Common myeloid progenitor, CD34-positive (primary cell): ENCODE measurements around the gene NAA38.

ENCODE experiments used
- CTCF ChIA-PET: fragments of 350-600 bp; sonication (Branson Sonifier 250); formaldehyde crosslinking; loops from one replicate; lab custom pipeline; 2021; ENCODE audit warnings: antibody characterized with exemption; lab: Charles Lee
- POLR2A ChIA-PET: fragments of 350-600 bp; sonication (Branson Sonifier 250); formaldehyde crosslinking; loops from one replicate; lab custom pipeline; 2021; ENCODE audit warnings: antibody characterized with exemption; lab: Charles Lee
- DNase-seq, 3 donors: peaks; one replicate each; pipeline versions ENCODE4 v3.0.0 to v3.0.0-alpha.2; 2013
- H3K27ac ChIP-seq, 2 experiments: 1 replicate in 1 of 2; 2 replicates in 1 of 2; pipeline ENCODE4 v1.7.0; 2013; ENCODE audit warnings: inconsistent platforms in 2 of 2, low read length in 2 of 2, mild to moderate bottlenecking in 2 of 2, low read depth in 1 of 2, moderate library complexity in 1 of 2; ENCODE audit not compliant: severe bottlenecking in 2 of 2, insufficient read depth in 1 of 2, poor library complexity in 1 of 2
- H3K27me3 ChIP-seq, 5 experiments: replicated peaks in 2 of 5; 1 replicate in 3 of 5; 2 replicates in 2 of 5; pipeline versions ENCODE4 v1.6.1 to v1.7.0; 2013; ENCODE audit warnings: low read length in 4 of 5, mild to moderate bottlenecking in 2 of 5, moderate library complexity in 2 of 5, inconsistent platforms in 1 of 5; ENCODE audit not compliant: insufficient read depth in 5 of 5, control insufficient read depth in 4 of 5
- H3K36me3 ChIP-seq, 4 experiments: 1 replicate in 2 of 4; 2 replicates in 2 of 4; pipeline versions ENCODE4 v1.6.1 to v1.7.0; 2013; ENCODE audit warnings: low read length in 3 of 4, control low read depth in 1 of 4, mild to moderate bottlenecking in 1 of 4; ENCODE audit not compliant: control insufficient read depth in 4 of 4, insufficient read depth in 4 of 4
- H3K4me1 ChIP-seq, 4 experiments: 1 replicate in 3 of 4; 2 replicates in 1 of 4; pipeline versions ENCODE4 v1.6.1 to v1.7.1; 2013; ENCODE audit warnings: low read length in 3 of 4, mild to moderate bottlenecking in 3 of 4, control low read depth in 1 of 4, inconsistent platforms in 1 of 4, moderate library complexity in 1 of 4; ENCODE audit not compliant: control insufficient read depth in 4 of 4, insufficient read depth in 4 of 4; ENCODE audit errors: control extremely low read depth in 1 of 4
- H3K4me3 ChIP-seq, 7 experiments: 1 replicate in 4 of 7; 2 replicates in 3 of 7; pipeline versions ENCODE4 v1.5.1 to v1.7.0; 2013; ENCODE audit warnings: mild to moderate bottlenecking in 7 of 7, low read length in 6 of 7, moderate library complexity in 6 of 7, inconsistent platforms in 2 of 7, low read depth in 2 of 7, control low read depth in 1 of 7; ENCODE audit not compliant: insufficient read depth in 4 of 7, control insufficient read depth in 1 of 7; ENCODE audit errors: extremely low read depth in 1 of 7
- H3K9me3 ChIP-seq, 5 experiments: 1 replicate in 4 of 5; 2 replicates in 1 of 5; pipeline versions ENCODE4 v1.6.1 to v1.7.1; 2013; ENCODE audit warnings: low read length in 4 of 5, mild to moderate bottlenecking in 2 of 5, inconsistent platforms in 1 of 5, low read depth in 1 of 5, moderate library complexity in 1 of 5; ENCODE audit not compliant: control insufficient read depth in 4 of 5, insufficient read depth in 2 of 5; ENCODE audit errors: control extremely low read depth in 1 of 5
- WGBS: methylation state at CpG from one replicate; pipeline ENCODE4 v1.1.5; 2013; ENCODE audit not compliant: insufficient coverage; 5-methylcytosine and 5-hydroxymethylcytosine counted together

Gene NAA38

GRCh38 chr17:7853691-7854038, 3.7 kb downstream of the NAA38 start:
- H3K27me3 ChIP-seq: no peaks in the 10 kb centered on the region
- peaks cover 2 to 43% (median 37%) of the 10 kb centered on the region in 4 experiments for H3K4me1 ChIP-seq
- ChIA-PET CTCF (interaction anchor here (0.9 to 4.5 kb wide), 3 partner anchors 15 to 33 kb away, joined by 3 to 29 read pairs (median 3); no protein-coding TSS in a partner anchor), POLR2A (interaction anchor here (0.6 to 0.9 kb wide), 2 partner anchors 9 to 18 kb away, joined by 3 to 5 read pairs; no protein-coding TSS in a partner anchor)
- H3K9me3 ChIP-seq: no peaks in the 10 kb centered on the region
- H3K36me3 ChIP-seq: peaks cover 6 to 52% (median 38%) of the 10 kb centered on the region in 4 experiments
- no peak overlapping the region for H3K4me3 ChIP-seq
- no peak overlapping the region for H3K27ac ChIP-seq
- WGBS: 93% methylated on average over 7 of the region's 21 CpGs
- DNase-seq: no peak

DNA sequence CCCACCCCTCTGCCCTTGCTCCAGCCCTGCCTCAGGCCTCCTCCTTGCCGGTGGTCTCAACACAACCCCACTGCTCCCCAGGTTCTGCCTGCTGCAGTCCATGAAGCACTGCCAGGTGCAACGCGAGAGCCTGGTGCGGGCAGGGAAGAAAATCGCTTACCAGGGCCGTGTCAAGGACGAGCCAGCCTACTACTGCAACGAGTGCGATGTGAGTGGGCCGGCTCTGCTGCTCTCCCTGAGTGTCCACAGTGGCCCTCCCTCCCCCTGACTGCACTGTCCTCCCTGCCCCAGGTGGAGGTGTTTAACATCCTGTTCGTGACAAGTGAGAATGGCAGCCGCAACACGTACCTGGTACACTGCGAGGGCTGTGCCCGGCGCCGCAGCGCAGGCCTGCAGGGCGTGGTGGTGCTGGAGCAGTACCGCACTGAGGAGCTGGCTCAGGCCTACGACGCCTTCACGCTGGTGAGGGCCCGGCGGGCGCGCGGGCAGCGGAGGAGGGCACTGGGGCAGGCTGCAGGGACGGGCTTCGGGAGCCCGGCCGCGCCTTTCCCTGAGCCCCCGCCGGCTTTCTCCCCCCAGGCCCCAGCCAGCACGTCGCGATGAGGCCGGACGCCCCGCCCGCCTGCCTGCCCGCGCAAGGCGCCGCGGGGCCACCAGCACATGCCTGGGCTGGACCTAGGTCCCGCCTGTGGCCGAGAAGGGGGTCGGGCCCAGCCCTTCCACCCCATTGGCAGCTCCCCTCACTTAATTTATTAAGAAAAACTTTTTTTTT, 4.3 kb downstream of the NAA38 start:
- DNase-seq: no peak
- H3K9me3 ChIP-seq: no peaks in the 10 kb centered on the region
- H3K27ac ChIP-seq: no peak overlapping the region
- WGBS: 97% methylated on average over 37 of the region's 51 CpGs
- peaks cover 6 to 56% (median 39%) of the 10 kb centered on the region in 4 experiments for H3K36me3 ChIP-seq
- POLR2A ChIA-PET: interaction anchor here (0.6 to 0.9 kb wide), 2 partner anchors 8 to 18 kb away, joined by 3 to 5 read pairs; no protein-coding TSS in a partner anchor
- H3K4me3 ChIP-seq: no peak overlapping the region
- no peaks in the 10 kb centered on the region for H3K27me3 ChIP-seq
- CTCF ChIA-PET: interaction anchor here (0.9 to 4.5 kb wide), 3 partner anchors 14 to 32 kb away, joined by 3 to 29 read pairs (median 3); no protein-coding TSS in a partner anchor
- H3K4me1 ChIP-seq: peaks cover 0 to 38% (median 31%) of the 10 kb centered on the region in 4 experiments

DNA sequence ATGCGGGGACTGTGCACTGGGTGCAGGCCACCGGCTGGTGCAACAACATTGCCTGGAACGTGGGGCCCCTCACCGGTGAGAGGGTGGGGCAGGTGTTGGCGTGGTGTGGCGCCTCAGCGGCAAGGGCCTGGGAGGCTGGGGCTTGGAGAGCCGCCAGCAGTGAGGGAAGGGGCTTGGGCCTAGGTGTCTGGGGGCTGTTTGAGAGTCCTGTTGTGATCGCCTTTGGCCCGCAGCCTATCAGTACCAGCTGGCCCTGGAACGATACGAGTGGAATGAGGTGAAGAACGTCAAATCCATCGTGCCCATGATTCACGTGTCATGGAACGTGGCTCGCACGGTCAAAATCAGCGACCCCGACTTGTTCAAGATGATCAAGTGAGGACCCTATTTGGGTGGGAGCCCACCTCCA, 5.1 kb downstream of the NAA38 start:
- Histone ChIP-seq H3K27ac (no peak overlapping the region), H3K4me1 (peaks cover 0 to 35% (median 27%) of the 10 kb centered on the region in 4 experiments), H3K27me3 (no peaks in the 10 kb centered on the region), H3K36me3 (peaks cover 6 to 62% (median 43%) of the 10 kb centered on the region in 4 experiments), H3K4me3 (no peak overlapping the region), H3K9me3 (no peaks in the 10 kb centered on the region)
- no peak for DNase-seq
- 86% methylated on average over 20 of the region's 20 CpGs for WGBS
- ChIA-PET CTCF (interaction anchor here (2.6 to 4.5 kb wide), 2 partner anchors 13 to 27 kb away, joined by 8 to 29 read pairs; no protein-coding TSS in a partner anchor), POLR2A (interaction anchor here (0.8 to 5.0 kb wide), 2 partner anchors 17 to 34 kb away, joined by 3 to 28 read pairs; partner anchors contain the start of gene KDM6B)

- peak; percentile 91 to 96 (median 95) for DNase-seq
- Histone ChIP-seq H3K4me3 (peak overlapping the region in 1 of 7 experiments; percentile 16), H3K27ac (no peak overlapping the region), H3K27me3 (no peaks in the 10 kb centered on the region), H3K36me3 (peaks cover 8 to 68% (median 46%) of the 10 kb centered on the region in 4 experiments), H3K4me1 (peaks cover 0 to 32% (median 24%) of the 10 kb centered on the region in 4 experiments), H3K9me3 (no peaks in the 10 kb centered on the region)
- 21% methylated on average over 49 of the region's 60 CpGs for WGBS
- CTCF ChIA-PET: interaction anchor here (0.9 to 4.5 kb wide), 6 partner anchors 13 to 206 kb away, joined by 3 to 29 read pairs (median 9); partner anchors contain the start of gene KDM6B
- POLR2A ChIA-PET: interaction anchor here (0.7 to 5.0 kb wide), 3 partner anchors 8 to 34 kb away, joined by 3 to 28 read pairs (median 3); partner anchors contain the start of gene KDM6B
Observed at GRCh38 chr17:7851438-7852261, 5.7 kb downstream of the NAA38 start.

DNA sequence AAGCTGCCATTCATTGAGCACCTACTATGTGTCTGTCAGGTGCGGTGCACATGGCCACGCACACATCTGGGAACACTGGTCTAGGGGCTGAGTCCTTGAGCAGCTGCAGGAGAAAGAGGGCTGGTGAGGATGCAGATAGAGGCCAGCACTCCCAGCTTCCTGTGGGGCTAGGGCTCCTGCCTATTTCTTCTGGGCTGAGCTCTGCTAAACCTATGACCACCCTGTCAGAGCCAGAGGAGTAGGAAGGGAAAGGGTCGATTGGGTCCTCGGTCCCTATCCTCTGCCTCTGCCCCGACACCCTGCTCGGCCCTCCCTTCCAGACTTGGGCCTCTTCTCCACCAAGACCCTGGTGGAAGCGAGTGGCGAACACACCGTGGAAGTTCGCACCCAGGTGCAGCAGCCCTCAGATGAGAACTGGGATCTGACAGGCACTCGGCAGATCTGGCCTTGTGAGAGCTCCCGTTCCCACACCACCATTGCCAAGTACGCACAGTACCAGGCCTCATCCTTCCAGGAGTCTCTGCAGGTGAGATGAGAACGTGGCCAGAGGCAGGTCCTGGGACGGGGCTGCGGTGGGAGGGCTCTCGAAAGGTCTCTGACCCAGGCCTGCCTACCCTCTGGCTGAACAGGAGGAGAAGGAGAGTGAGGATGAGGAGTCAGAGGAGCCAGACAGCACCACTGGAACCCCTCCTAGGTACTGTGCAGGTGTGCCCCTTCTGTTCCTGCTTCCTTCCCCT, 6.5 kb downstream of the NAA38 start:
- POLR2A ChIA-PET: interaction anchor here (0.7 to 5.0 kb wide), 3 partner anchors 8 to 223 kb away, joined by 3 to 28 read pairs (median 4); partner anchors contain the start of genes KDM6B and SAT2
- no peak for DNase-seq
- Histone ChIP-seq H3K9me3 (no peaks in the 10 kb centered on the region), H3K4me1 (peaks cover 0 to 24% (median 16%) of the 10 kb centered on the region in 4 experiments), H3K27ac (no peak overlapping the region), H3K27me3 (no peaks in the 10 kb centered on the region), H3K4me3 (no peak overlapping the region), H3K36me3 (peaks cover 8 to 75% (median 50%) of the 10 kb centered on the region in 4 experiments)
- CTCF ChIA-PET: interaction anchor here (0.9 to 4.5 kb wide), 8 partner anchors 8 to 207 kb away, joined by 3 to 29 read pairs (median 6); partner anchors contain the start of gene KDM6B
- WGBS: 98% methylated on average over 13 of the region's 17 CpGs
